HepG2 (cell line): Measurements from ENCODE around the gene RNPEPL1. TPM values are rescaled to one million over a fixed set of nuclear protein-coding genes. Genes with fewer than 3 reads are reported as not detected.

Source experiments
- FOXO1 ChIP-seq: sonication (generic); formaldehyde crosslinking; IDR thresholded peaks from 2 replicates; pipeline ENCODE4 v1.4.0; 2020; ENCODE audit warnings: missing genetic modification reagents
- GLMP ChIP-seq: sonication (generic); formaldehyde crosslinking; IDR thresholded peaks from 2 replicates; pipeline ENCODE4 v1.9.0; 2021; ENCODE audit warnings: missing genetic modification reagents, mild to moderate bottlenecking, borderline replicate concordance
- HNRNPK ChIP-seq: fragments of 200-400 bp; formaldehyde crosslinking; IDR thresholded peaks from 2 replicates; pipeline ENCODE4 v1.6.1; 2018; ENCODE audit warnings: low read length, low read depth, moderate library complexity, mild to moderate bottlenecking; ENCODE audit not compliant: poor library complexity, severe bottlenecking
- RBFOX2 ChIP-seq: fragments of 200-400 bp; formaldehyde crosslinking; IDR thresholded peaks from 2 replicates; pipeline ENCODE4 v1.6.1; 2017; ENCODE audit warnings: low read depth, mild to moderate bottlenecking, low read length
- ZBTB39 ChIP-seq: sonication (generic); formaldehyde crosslinking; IDR thresholded peaks from 2 replicates; pipeline ENCODE4 v1.5.0; 2020; ENCODE audit warnings: missing genetic modification reagents
- ZNF205 ChIP-seq: IDR thresholded peaks from 2 replicates; pipeline ENCODE4 v1.6.1; 2018; ENCODE audit warnings: missing biosample characterization, missing genetic modification reagents
- ZNF530 ChIP-seq: sonication (generic); formaldehyde crosslinking; IDR thresholded peaks from 2 replicates; pipeline ENCODE4 v1.5.0; 2020; ENCODE audit warnings: low read depth, mild to moderate bottlenecking, missing genetic modification reagents
- ZNF768 ChIP-seq: sonication (generic); formaldehyde crosslinking; IDR thresholded peaks from 2 replicates; pipeline ENCODE4 v1.4.0; 2020; ENCODE audit warnings: missing genetic modification reagents
- ZNF850 ChIP-seq: sonication (generic); formaldehyde crosslinking; conservative IDR thresholded peaks from 2 replicates; pipeline ENCODE4 v1.9.0; 2021; ENCODE audit warnings: mild to moderate bottlenecking, missing genetic modification reagents
- ZSCAN20 ChIP-seq: sonication (generic); formaldehyde crosslinking; IDR thresholded peaks from 2 replicates; pipeline ENCODE4 v1.4.0; 2020; ENCODE audit warnings: missing genetic modification reagents, mild to moderate bottlenecking, borderline replicate concordance
- polyA plus RNA-seq, 8 experiments: library from polyadenylated mRNA; depleted of rRNA in 3 of 8; stranded (reverse) in 7 of 8; unstranded in 1 of 8; fragments of >200 nt; fragmentation: Illumina TruSeq in 4 of 8; extraction: Trizol in 4 of 8; gene quantifications; 2 replicates each; pipeline versions ENCODE4 v1.2.1 to v1.2.3, GENCODE V29; 2011 to 2016; ENCODE audit warnings: low read depth in 4 of 8, missing spikeins in 1 of 8, mixed read lengths in 1 of 8; ENCODE audit not compliant: insufficient read depth in 1 of 8
- total RNA-seq, 5 experiments: library from RNA; depleted of rRNA; stranded (reverse); fragments of >200 nt; fragmentation: Illumina TruSeq; extraction: Trizol; gene quantifications; 2 replicates each; pipeline ENCODE4 v1.2.3, GENCODE V29; 2016; ENCODE audit warnings: low read depth in 1 of 5
- TF ChIP-seq, protein P1 (sequence below): sonication (generic); formaldehyde crosslinking; IDR thresholded peaks from 2 replicates; pipeline ENCODE4 v1.9.0; 2022; ENCODE audit warnings: missing genetic modification reagents, mild to moderate bottlenecking, borderline replicate concordance
- TF ChIP-seq, protein P2 (sequence below), 2 experiments: fragments of 450-650 bp in 1 of 2; sonication (generic) in 1 of 2; formaldehyde crosslinking in 1 of 2; IDR thresholded peaks; 2 replicates each; pipeline versions ENCODE4 v1.6.1 to v1.8.0; 2016 to 2022; ENCODE audit warnings: antibody characterized with exemption in 1 of 2, mild to moderate bottlenecking in 1 of 2, missing genetic modification reagents in 1 of 2

RNPEPL1 gene
- total and polyA plus RNA-seq, 2 of the 13 experiments (the other 11 are each of a cell fraction or from before 2014, with no cell fraction given), result 13.0 to 18.0 TPM

GRCh38 chr2:240572141-240573031 lies 4.1 kb downstream of the RNPEPL1 start (continued):
- no peak for TF ChIP-seq ZBTB39 (CRISPR knock-in tag)
- TF ChIP-seq ZSCAN20, result no peak
- no peak for TF ChIP-seq ZNF530 (CRISPR knock-in tag)
- TF ChIP-seq ZNF205 (CRISPR knock-in tag), result no peak
- TF ChIP-seq ZNF850 (CRISPR knock-in tag), result no peak
- TF ChIP-seq HNRNPK, result no peak
- no peak for TF ChIP-seq GLMP (CRISPR knock-in tag)
- peak; percentile 8; the same call in 1 of the 2 replicates for TF ChIP-seq ZNF768
- TF ChIP-seq, protein P1, sequence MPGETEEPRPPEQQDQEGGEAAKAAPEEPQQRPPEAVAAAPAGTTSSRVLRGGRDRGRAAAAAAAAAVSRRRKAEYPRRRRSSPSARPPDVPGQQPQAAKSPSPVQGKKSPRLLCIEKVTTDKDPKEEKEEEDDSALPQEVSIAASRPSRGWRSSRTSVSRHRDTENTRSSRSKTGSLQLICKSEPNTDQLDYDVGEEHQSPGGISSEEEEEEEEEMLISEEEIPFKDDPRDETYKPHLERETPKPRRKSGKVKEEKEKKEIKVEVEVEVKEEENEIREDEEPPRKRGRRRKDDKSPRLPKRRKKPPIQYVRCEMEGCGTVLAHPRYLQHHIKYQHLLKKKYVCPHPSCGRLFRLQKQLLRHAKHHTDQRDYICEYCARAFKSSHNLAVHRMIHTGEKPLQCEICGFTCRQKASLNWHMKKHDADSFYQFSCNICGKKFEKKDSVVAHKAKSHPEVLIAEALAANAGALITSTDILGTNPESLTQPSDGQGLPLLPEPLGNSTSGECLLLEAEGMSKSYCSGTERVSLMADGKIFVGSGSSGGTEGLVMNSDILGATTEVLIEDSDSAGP (CRISPR knock-in tag), result no peak
- TF ChIP-seq RBFOX2, result peak; percentile 42; the same call in 1 of the 2 replicates
- TF ChIP-seq, protein P2, sequence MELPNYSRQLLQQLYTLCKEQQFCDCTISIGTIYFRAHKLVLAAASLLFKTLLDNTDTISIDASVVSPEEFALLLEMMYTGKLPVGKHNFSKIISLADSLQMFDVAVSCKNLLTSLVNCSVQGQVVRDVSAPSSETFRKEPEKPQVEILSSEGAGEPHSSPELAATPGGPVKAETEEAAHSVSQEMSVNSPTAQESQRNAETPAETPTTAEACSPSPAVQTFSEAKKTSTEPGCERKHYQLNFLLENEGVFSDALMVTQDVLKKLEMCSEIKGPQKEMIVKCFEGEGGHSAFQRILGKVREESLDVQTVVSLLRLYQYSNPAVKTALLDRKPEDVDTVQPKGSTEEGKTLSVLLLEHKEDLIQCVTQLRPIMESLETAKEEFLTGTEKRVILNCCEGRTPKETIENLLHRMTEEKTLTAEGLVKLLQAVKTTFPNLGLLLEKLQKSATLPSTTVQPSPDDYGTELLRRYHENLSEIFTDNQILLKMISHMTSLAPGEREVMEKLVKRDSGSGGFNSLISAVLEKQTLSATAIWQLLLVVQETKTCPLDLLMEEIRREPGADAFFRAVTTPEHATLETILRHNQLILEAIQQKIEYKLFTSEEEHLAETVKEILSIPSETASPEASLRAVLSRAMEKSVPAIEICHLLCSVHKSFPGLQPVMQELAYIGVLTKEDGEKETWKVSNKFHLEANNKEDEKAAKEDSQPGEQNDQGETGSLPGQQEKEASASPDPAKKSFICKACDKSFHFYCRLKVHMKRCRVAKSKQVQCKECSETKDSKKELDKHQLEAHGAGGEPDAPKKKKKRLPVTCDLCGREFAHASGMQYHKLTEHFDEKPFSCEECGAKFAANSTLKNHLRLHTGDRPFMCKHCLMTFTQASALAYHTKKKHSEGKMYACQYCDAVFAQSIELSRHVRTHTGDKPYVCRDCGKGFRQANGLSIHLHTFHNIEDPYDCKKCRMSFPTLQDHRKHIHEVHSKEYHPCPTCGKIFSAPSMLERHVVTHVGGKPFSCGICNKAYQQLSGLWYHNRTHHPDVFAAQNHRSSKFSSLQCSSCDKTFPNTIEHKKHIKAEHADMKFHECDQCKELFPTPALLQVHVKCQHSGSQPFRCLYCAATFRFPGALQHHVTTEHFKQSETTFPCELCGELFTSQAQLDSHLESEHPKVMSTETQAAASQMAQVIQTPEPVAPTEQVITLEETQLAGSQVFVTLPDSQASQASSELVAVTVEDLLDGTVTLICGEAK (IDR thresholded peaks at IDR 0.05), result no peak
- TF ChIP-seq, protein P2 (CRISPR knock-in tag; IDR thresholded peaks at IDR 0.05), result 0 out of 2 replicates have a peak, but pooled peaks have one; percentile 10
- TF ChIP-seq FOXO1 (CRISPR knock-in tag), result no peak
